Measurements from ENCODE around the gene PITX2. TPM values are rescaled to one million over a fixed set of nuclear protein-coding genes. Genes with fewer than 3 reads are reported as not detected.

The PITX2 gene
- total and polyA plus RNA-seq, 7 experiments from 2014 or later: not detected

DNA sequence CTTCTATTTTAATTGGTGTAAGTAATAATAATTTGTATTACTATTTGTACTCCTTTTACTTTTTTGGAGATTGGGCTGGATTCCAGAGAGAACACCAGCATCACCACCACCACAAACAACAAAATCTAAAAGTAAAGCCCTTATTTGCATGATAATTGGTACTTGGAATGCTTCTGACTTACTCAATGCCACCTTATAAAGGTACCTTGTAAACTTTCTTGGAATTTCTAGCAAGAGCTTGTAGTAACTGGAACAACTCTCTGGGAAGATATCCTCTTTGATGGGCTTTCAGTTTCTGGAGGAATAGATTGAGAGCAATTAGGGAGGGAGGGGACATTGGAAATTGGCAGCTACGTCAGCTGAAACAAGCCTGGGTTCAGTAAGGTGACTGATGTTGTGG is 20.2 kb upstream of the PITX2 start:
- CTCF ChIA-PET: no interaction called here
- peaks cover 75 to 85% (median 79%) of the 10 kb centered on the region in 5 donors for H3K27me3 Mint-ChIP-seq

DNA sequence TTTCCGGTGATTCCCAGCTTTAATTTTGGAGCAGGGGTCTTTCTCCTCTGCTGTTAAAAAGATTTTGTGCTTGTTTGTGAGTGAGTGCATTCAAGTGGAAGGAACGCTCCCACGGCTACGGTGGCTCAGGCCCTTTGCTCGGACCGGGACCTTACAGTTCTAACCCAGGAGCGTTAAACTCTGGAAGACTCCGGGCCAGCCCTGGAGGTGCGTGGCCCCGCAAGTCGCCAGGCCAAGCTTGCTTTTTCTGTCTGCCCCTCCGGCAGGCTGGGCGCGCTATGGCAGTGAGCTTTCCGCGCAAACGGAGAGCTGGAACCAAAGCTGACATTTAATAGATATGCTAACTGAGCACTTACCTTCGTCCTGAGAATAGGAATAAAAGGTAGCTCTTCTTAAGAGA is 18.3 kb upstream of the PITX2 start:
- ATAC-seq (no peak), DNase-seq (no peak)
- Histone ChIP-seq H3K4me3 (ENCODE audit: low read length) (no peak overlapping the region), H3K27me3 (ENCODE audit: control insufficient read depth in 2 of 2, insufficient read depth in 2 of 2, low read length in 2 of 2) (peaks cover 6 to 20% of the 10 kb centered on the region in 2 donors), H3K27ac (ENCODE audit: low read depth, low read length) (no peak overlapping the region), H3K9me3 (ENCODE audit: control insufficient read depth in 2 of 3, low read length in 3 of 3) (no peaks in the 10 kb centered on the region), H3K4me1 (ENCODE audit: control insufficient read depth in 2 of 2, insufficient read depth in 2 of 2, low read length in 2 of 2) (no peaks in the 10 kb centered on the region), H3K36me3 (ENCODE audit: control insufficient read depth in 2 of 3, insufficient read depth in 3 of 3, low read length in 3 of 3) (no peaks in the 10 kb centered on the region)
- Mint-ChIP-seq H3K27me3 (peaks cover 74 to 83% (median 82%) of the 10 kb centered on the region in 5 donors), H3K36me3 (peaks cover 0 to 22% (median 5%) of the 10 kb centered on the region in 5 donors), H3K4me1 (peaks cover 0 to 9% (median 0%) of the 10 kb centered on the region in 7 donors), H3K4me3 (no peak overlapping the region), H3K27ac (no peak overlapping the region), H3K9me3 (peaks cover 0 to 45% (median 20%) of the 10 kb centered on the region in 11 donors)
- intact Hi-C loops (cut with micrococcal nuclease): loop anchor here in 1 of 2 donors (5.0 kb wide), 1 partner anchor 34 kb away; no protein-coding TSS in a partner anchor
- ChIA-PET POLR2A (no interaction called here), CTCF (no interaction called here)

More for the DNA sequence above, 20.2 kb upstream of the PITX2 start:
- H3K4me3 ChIP-seq (ENCODE audit: low read length): no peak overlapping the region
- Mint-ChIP-seq H3K27ac (no peak overlapping the region), H3K36me3 (peaks cover 0 to 19% (median 0%) of the 10 kb centered on the region in 5 donors), H3K4me3 (no peak overlapping the region), H3K9me3 (peaks cover 0 to 34% (median 12%) of the 10 kb centered on the region in 11 donors), H3K4me1 (peaks cover 0 to under 1% (median 0%) of the 10 kb centered on the region in 7 donors)
- peaks cover 4 to 13% of the 10 kb centered on the region in 2 donors for H3K27me3 ChIP-seq (ENCODE audit: control insufficient read depth in 2 of 2, insufficient read depth in 2 of 2, low read length in 2 of 2)
- POLR2A ChIA-PET: no interaction called here
- no peak for ATAC-seq
- H3K27ac ChIP-seq (ENCODE audit: low read depth, low read length): no peak overlapping the region
- DNase-seq: no peak
- no peaks in the 10 kb centered on the region for H3K36me3 ChIP-seq (ENCODE audit: control insufficient read depth in 2 of 3, insufficient read depth in 3 of 3, low read length in 3 of 3)
- H3K4me1 ChIP-seq (ENCODE audit: control insufficient read depth in 2 of 2, insufficient read depth in 2 of 2, low read length in 2 of 2): no peaks in the 10 kb centered on the region
- intact Hi-C loops (cut with micrococcal nuclease): loop anchor here in 1 of 2 donors (5.0 kb wide), 1 partner anchor 36 kb away; no protein-coding TSS in a partner anchor
- H3K9me3 ChIP-seq (ENCODE audit: control insufficient read depth in 2 of 3, low read length in 3 of 3): no peaks in the 10 kb centered on the region

DNA sequence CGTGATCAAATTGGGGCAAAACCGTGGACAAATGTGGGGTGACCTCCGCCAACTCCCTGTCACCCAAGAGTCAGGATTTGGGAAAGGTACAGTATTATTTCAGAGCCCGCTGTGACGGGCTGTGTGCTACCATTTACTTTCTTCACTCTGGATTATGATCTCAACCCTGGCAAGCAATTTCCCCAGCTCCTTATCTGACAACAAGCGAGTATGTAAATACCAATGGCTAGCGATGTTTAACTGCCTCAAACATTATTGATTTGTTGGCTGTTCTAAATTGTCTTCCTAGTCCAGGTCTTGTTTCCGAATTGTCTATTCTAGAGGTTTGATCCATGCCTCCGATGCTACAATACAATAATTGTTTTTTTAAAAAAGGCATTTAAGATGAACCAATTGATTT is 17.7 kb upstream of the PITX2 start:
- Mint-ChIP-seq H3K4me1 (peaks cover 0 to 9% (median 0%) of the 10 kb centered on the region in 7 donors), H3K4me3 (no peak overlapping the region), H3K27me3 (peaks cover 74 to 82% (median 76%) of the 10 kb centered on the region in 5 donors), H3K27ac (no peak overlapping the region), H3K36me3 (peaks cover 0 to 22% (median 5%) of the 10 kb centered on the region in 5 donors), H3K9me3 (peaks cover 0 to 48% (median 21%) of the 10 kb centered on the region in 11 donors)
- no peak overlapping the region for H3K4me3 ChIP-seq (ENCODE audit: low read length)
- peaks cover 6 to 23% of the 10 kb centered on the region in 2 donors for H3K27me3 ChIP-seq (ENCODE audit: control insufficient read depth in 2 of 2, insufficient read depth in 2 of 2, low read length in 2 of 2)
- CTCF ChIA-PET: no interaction called here
- POLR2A ChIA-PET: no interaction called here
- no peaks in the 10 kb centered on the region for H3K36me3 ChIP-seq (ENCODE audit: control insufficient read depth in 2 of 3, insufficient read depth in 3 of 3, low read length in 3 of 3)
- no peaks in the 10 kb centered on the region for H3K9me3 ChIP-seq (ENCODE audit: control insufficient read depth in 2 of 3, low read length in 3 of 3)
- intact Hi-C loops (cut with micrococcal nuclease): loop anchor here in 1 of 2 donors (5.0 kb wide), 1 partner anchor 33 kb away; no protein-coding TSS in a partner anchor
- no peaks in the 10 kb centered on the region for H3K4me1 ChIP-seq (ENCODE audit: control insufficient read depth in 2 of 2, insufficient read depth in 2 of 2, low read length in 2 of 2)
- DNase-seq (no peak), ATAC-seq (no peak)
- no peak overlapping the region for H3K27ac ChIP-seq (ENCODE audit: low read depth, low read length)

DNA sequence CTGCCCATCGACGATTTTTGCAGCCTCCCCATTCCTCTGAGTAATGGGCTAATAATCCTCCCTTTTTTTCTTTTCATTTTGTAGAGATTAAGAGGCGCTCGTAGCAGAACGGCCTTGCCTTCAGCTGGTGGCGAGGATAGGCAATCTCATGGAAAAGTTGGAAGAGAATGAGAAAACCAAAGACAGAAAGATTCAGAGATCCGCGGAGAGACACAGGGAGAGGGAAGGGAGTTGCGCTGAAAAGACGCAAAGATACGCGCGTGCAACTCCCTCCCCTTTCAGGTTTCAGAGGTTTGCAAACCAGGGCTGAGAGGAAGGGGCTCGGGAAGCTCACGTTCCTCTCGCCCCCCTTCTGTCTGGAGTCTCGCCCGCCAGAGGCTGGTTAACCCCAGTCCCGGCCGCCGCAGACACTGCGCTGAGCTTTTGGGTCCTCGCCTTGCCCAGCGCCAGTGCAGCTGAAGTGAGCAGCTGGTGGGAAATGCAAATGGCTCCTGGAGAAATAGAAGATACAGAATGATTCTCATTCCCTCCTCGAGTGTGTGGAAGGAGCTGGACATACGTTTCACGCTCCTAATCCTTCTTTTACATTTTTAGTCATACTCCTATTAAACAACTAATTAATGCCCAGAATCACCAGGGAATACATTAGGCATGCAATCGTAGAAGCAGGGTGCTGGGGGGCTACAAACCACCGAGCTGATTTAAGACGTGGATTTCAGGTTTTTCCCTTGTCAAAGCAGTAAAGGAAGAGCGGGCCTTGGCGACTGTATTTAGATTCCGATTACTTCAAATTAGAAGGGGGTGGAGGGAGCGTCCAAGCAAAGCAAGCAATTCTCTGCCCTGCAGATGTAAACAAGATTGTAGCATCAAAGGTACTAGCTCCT is 16.6 kb upstream of the PITX2 start:
- peaks cover 0 to 57% (median 26%) of the 10 kb centered on the region in 11 donors for H3K9me3 Mint-ChIP-seq
- no peak for DNase-seq
- Histone ChIP-seq H3K27me3 (ENCODE audit: control insufficient read depth in 2 of 2, insufficient read depth in 2 of 2, low read length in 2 of 2) (peaks cover 6 to 32% of the 10 kb centered on the region in 2 donors), H3K27ac (ENCODE audit: low read depth, low read length) (no peak overlapping the region), H3K4me1 (ENCODE audit: control insufficient read depth in 2 of 2, insufficient read depth in 2 of 2, low read length in 2 of 2) (no peaks in the 10 kb centered on the region), H3K9me3 (ENCODE audit: control insufficient read depth in 2 of 3, low read length in 3 of 3) (no peaks in the 10 kb centered on the region), H3K4me3 (ENCODE audit: low read length) (no peak overlapping the region), H3K36me3 (ENCODE audit: control insufficient read depth in 2 of 3, insufficient read depth in 3 of 3, low read length in 3 of 3) (no peaks in the 10 kb centered on the region)
- H3K27ac Mint-ChIP-seq: peak overlapping the region in 1 of 9 donors; percentile 55
- peaks cover 79 to 86% (median 82%) of the 10 kb centered on the region in 5 donors for H3K27me3 Mint-ChIP-seq
- H3K36me3 Mint-ChIP-seq: peaks cover 0 to 28% (median 10%) of the 10 kb centered on the region in 5 donors
- ATAC-seq: no peak
- POLR2A ChIA-PET: no interaction called here
- peak overlapping the region in 1 of 10 donors; percentile 3 for H3K4me3 Mint-ChIP-seq
- H3K4me1 Mint-ChIP-seq: peaks cover 0 to 9% (median 3%) of the 10 kb centered on the region in 7 donors
- CTCF ChIA-PET: no interaction called here
- intact Hi-C loops (cut with micrococcal nuclease): loop anchor here in 1 of 2 donors (2.0 to 5.0 kb wide), 2 partner anchors 23 to 32 kb away; no protein-coding TSS in a partner anchor

DNA sequence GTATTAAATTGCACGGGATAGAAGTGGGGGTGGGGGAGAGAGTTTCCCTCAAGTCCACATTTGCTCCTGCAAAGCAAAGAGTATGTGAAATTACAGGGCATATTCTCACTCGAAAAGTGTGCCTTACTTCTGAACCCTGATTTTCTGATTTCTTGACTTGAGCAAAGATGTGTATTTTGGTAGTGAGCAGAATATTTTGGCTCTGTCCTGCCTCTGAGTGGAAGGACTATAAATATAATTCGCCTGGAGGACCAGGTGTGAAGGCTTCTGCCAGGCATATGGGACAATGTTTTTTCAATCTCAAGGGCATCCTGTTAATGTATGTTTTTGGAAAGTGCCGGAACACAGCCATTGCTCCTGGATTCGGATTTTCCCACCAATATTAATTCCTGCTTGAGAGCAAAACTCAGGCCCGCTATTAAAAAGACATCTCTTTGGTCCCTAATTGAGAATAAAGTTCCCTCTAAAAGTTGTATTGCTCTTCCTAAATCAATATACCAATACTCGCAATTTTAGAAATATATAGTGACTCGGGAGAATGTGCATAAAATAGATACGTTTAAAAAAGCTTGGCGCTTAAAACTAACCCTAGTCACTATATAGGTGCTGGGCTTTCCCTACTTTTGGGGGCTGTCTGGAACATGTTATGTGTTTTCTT is 15.3 kb upstream of the PITX2 start:
- peaks cover 0 to 65% (median 26%) of the 10 kb centered on the region in 11 donors for H3K9me3 Mint-ChIP-seq
- H3K4me1 Mint-ChIP-seq: peaks cover 0 to 12% (median 7%) of the 10 kb centered on the region in 7 donors
- no peak for DNase-seq
- peaks cover 0 to 31% (median 10%) of the 10 kb centered on the region in 5 donors for H3K36me3 Mint-ChIP-seq
- Histone ChIP-seq H3K27ac (ENCODE audit: low read depth, low read length) (no peak overlapping the region), H3K9me3 (ENCODE audit: control insufficient read depth in 2 of 3, low read length in 3 of 3) (no peaks in the 10 kb centered on the region), H3K4me1 (ENCODE audit: control insufficient read depth in 2 of 2, insufficient read depth in 2 of 2, low read length in 2 of 2) (no peaks in the 10 kb centered on the region), H3K4me3 (ENCODE audit: low read length) (no peak overlapping the region), H3K36me3 (ENCODE audit: control insufficient read depth in 2 of 3, insufficient read depth in 3 of 3, low read length in 3 of 3) (no peaks in the 10 kb centered on the region), H3K27me3 (ENCODE audit: control insufficient read depth in 2 of 2, insufficient read depth in 2 of 2, low read length in 2 of 2) (peaks cover 6 to 44% of the 10 kb centered on the region in 2 donors)
- ChIA-PET POLR2A (no interaction called here), CTCF (no interaction called here)
- H3K4me3 Mint-ChIP-seq: peak overlapping the region in 1 of 10 donors; percentile 36
- no peak for ATAC-seq
- H3K27ac Mint-ChIP-seq: peak overlapping the region in 1 of 9 donors; percentile 56
- peaks cover 78 to 90% (median 81%) of the 10 kb centered on the region in 5 donors for H3K27me3 Mint-ChIP-seq
- intact Hi-C loops (cut with micrococcal nuclease): loop anchor here in 1 of 2 donors (2.0 kb wide), 1 partner anchor 21 kb away; no protein-coding TSS in a partner anchor

DNA sequence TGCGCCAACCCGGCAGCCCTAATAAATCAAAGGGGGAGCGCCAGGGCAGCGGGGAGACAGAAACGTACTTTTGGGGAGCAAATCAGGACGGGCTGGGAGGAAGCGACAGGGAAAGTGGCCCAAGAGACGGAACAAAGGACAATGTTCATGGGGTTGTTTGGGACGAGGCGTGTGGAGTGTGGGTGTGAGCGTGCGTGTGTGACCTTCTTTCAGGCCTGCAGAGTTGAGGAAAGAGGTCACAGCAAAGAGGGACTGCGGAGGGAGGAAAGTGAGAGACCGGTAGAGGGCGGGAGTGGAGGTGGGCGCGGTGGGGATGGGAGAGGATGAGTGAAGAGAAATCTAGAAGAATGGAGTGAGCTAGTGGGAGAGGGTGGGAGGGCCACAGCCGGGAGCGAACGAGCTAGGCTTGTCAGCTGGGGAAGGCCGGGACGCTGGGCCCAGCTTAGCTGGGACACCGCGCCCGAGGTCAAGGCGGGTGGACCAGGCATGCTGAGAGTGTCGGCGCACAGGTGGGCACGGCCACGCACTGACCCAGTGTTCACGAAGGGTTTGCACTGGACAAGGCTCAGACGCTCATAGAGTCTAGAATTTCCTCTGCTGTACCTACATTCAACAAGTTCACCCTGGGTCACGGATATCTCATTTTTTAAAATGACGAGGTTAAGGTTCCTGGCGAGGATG is 14.7 kb upstream of the PITX2 start:
- Histone ChIP-seq H3K36me3 (ENCODE audit: control insufficient read depth in 2 of 3, insufficient read depth in 3 of 3, low read length in 3 of 3) (no peaks in the 10 kb centered on the region), H3K4me3 (ENCODE audit: low read length) (no peak overlapping the region), H3K27me3 (ENCODE audit: control insufficient read depth in 2 of 2, insufficient read depth in 2 of 2, low read length in 2 of 2) (peaks cover 6 to 47% of the 10 kb centered on the region in 2 donors), H3K27ac (ENCODE audit: low read depth, low read length) (no peak overlapping the region), H3K4me1 (ENCODE audit: control insufficient read depth in 2 of 2, insufficient read depth in 2 of 2, low read length in 2 of 2) (no peaks in the 10 kb centered on the region), H3K9me3 (ENCODE audit: control insufficient read depth in 2 of 3, low read length in 3 of 3) (no peaks in the 10 kb centered on the region)
- POLR2A ChIA-PET: no interaction called here
- Mint-ChIP-seq H3K4me1 (peaks cover 0 to 17% (median 7%) of the 10 kb centered on the region in 7 donors), H3K27me3 (peaks cover 78 to 93% (median 81%) of the 10 kb centered on the region in 5 donors), H3K9me3 (peaks cover 0 to 65% (median 26%) of the 10 kb centered on the region in 11 donors), H3K36me3 (peaks cover 0 to 31% (median 10%) of the 10 kb centered on the region in 5 donors), H3K27ac (peak overlapping the region in 1 of 9 donors; percentile 56), H3K4me3 (peak overlapping the region in 2 of 10 donors; percentile 13 to 37)
- DNase-seq (no peak), ATAC-seq (no peak)
- intact Hi-C loops (cut with micrococcal nuclease): loop anchor here in 1 of 2 donors (2.0 kb wide), 1 partner anchor 21 kb away; no protein-coding TSS in a partner anchor
- CTCF ChIA-PET: no interaction called here
